GM18519 (cell line): Measurements from ENCODE around the gene IL18.
"Not testable (repeated sequence)": the region's sequence is repeated elsewhere in the genome, so short reads cannot be mapped to it uniquely, and the experiment has no call there.

Source experiments
- ATAC-seq: cut with Tn5 transposase; IDR thresholded peaks from one replicate; pipeline ENCODE4 v1.9.1; 2021; ENCODE audit warnings: mild to moderate bottlenecking, moderate library complexity; ENCODE audit not compliant: unreplicated experiment, low FRiP score

IL18 gene

DNA sequence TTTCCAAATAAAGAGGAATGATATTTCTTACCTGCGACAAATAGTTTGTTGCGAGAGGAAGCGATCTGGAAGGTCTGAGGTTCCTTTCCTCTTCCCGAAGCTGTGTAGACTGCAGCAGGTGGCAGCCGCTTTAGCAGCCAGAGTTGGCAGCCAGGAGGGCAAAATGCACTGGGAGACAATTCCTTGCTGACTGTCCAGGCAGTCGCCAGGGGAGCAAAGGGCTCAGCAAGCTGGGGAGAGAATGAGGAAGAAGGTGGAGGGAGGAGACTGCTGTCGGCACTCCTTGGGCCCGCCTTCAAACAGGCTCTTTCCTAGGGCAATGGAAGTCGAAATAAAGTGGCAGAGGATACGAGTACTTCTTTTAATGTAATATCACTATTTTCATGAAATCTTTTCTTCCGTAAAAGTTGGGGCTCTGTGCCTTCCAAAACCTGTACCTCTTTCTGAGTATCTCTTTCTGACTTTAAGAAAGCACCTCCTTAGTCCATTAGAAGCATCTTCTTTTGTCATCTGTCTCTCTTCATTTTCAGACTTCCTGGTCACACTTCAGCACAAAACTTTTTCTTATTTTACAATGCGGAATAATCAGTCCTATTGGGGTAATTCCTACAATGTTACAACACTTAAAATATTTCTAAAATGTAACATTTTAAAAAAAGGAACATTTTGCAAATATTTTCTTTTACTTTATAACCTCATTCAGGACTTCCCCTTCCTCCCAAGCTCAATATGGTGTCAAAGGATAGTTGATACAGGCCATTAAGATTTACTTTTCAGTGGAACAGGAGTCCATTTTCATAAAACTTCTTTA is at the start of gene IL18:
TSS of gene IL18 (minus strand) at position 220 of the 811 bp plus-strand sequence. CDS start 9,041 bp downstream, outside the sequence.
- no peak for ATAC-seq

DNA sequence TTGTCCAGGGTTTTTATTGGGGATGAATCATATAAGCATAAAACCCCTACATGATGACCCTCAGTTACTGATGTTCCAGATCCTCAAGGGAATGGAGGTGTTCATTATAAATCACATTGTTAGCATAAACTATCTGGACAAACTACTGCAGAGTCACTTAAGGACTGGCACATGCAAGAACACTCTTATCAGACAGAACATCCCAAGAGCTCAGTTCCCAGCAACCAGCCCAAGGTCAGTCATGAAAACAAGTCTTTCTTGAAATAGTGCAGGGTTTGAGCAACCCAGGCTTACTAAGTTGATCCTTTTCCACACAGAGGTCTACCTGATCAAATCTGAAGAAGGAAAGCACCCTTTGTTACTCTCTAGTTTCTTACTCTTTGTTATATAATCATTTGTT is 48.8 kb upstream of the IL18 start:
- no peak for ATAC-seq

DNA sequence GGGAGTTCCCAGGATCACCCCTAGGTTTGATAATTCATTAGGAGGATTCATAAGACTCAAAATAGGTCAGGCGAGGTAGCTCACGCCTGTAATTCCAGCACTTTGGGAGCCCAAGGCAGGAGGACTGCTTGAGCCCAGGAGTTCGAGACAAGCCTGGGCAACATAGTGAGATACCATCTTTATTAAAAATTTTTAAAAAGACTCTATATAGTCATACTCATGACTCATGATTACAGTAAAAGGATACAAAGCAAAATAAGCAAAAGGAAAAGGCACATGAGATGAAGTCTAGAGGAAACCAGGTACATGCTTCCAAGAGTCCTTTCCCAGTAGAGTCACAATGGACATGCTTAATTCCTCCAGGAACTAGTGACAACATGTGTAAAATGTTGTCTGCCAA is 48.4 kb upstream of the IL18 start:
- ATAC-seq, result no peak

DNA sequence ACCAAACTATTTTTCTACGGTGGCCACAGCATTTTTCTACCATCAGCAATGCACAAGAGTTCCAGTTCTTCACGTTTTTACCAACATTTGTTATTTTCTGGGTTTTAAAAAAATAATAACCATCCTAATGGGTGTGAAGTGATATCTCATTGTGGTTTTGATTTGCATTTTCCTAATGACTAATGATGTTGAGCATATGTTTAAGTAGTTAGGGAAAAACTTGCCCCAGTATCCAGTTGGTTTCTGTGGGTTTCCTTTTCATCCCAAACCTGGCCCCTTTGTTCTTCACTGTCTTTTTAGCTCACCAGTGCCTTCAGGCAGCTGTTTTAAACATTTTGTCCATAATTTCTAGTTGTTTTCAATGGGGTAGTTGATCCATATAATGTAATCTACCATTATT is 47.6 kb upstream of the IL18 start:
- no peak for ATAC-seq

DNA sequence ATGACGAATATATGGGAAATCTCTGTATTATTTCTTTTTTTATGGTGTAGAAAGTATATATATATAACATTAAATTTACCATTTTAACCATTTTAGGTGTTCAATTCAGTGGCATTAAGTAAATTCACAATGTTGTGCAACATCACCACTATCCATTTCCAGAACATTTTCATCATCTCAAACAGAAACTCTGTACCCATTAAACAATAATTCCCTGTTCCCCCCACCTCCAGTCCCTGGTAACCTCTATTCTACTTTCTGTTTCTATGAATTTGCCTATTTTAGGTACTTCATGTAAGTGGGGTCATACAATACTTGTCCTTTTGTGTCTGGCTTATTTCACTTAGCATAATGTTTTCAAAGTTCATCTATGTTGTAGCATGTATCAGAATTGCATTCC is 47.0 kb upstream of the IL18 start:
- no peak for ATAC-seq

DNA sequence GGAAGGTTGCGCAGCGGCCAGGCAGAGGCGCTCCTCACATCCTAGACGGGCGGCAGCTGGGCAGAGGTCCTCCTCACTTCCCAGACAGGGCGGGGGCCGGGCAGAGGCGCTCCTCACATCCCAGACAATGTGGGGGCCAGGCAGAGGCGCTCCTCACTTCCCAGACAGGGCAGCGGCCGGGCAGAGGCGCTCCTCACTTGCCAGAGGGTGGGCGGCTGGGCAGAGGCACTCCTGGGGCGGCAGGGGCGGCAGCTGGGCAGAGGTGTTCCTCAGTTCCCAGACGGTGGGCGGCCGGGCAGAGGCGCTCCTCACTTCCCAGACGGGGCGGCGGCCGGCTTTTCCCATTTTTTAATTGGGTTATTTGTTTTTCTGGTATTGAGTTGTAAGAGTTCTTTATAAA is 42.2 kb upstream of the IL18 start:
- no peak for ATAC-seq

DNA sequence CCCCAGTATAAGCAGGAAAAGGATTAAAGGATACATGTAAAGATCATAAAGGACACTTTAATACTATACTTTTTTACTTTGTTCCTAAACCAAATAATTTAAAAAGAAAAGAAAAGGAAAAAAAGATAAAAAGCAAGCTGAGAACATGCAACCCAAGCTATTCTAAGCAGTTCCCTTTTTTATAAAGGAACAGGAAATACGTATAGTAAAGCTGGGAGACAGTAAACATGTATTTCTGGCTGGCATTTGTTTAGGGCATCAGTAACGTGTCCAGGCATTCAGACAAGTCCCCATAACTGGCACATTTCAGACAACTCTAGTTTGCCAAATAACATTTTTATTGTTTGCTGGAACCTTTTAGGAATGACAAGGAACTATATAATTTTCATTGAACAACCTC is 36.4 kb upstream of the IL18 start:
- no peak for ATAC-seq

DNA sequence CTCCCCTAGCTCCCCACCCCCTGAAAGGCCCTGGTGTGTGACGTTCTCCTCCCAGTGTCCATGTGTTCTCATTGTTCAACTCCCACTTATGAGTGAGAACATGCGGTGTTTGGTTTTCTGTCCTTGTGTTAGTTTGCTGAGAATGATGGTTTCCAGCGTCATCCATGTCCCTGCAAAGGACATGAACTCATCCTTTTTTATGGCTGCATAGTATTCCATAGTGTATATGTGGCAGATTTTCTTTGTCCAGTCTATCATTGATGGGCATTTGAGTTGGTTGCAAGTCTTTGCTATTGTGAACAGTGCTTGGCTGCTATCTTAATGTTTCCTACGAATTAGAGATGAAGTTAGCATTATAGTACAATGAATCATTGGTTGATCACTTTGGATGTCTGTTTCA is 35.2 kb upstream of the IL18 start:
- ATAC-seq, result not testable (repeated sequence)

DNA sequence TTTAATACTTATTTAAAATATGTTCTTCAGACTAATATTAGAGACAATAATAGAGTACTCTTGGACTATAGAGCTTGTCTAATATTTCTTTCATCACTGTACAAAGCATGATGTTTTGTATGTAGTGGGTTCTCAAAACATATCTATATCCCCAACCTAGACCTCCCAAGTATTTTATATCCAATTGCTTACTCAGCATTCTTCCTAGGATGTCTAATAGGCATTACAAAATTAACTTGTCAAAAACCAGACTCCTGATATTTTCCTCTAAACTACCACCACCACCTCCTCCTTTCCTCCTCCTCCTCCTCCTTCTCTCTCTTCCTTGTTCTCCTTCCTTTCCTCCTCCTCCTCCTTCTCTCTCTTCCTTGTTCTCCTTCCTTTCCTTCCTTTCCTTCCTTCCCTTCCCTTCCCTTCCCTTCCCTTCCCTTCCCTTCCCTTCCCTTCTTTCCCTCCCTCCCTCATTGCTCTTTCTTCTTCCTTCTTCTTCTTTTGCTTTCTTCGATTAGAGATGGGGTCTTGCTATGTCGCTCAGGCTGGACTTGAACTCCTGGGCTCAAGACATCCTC is 32.7 kb upstream of the IL18 start:
- no peak for ATAC-seq

DNA sequence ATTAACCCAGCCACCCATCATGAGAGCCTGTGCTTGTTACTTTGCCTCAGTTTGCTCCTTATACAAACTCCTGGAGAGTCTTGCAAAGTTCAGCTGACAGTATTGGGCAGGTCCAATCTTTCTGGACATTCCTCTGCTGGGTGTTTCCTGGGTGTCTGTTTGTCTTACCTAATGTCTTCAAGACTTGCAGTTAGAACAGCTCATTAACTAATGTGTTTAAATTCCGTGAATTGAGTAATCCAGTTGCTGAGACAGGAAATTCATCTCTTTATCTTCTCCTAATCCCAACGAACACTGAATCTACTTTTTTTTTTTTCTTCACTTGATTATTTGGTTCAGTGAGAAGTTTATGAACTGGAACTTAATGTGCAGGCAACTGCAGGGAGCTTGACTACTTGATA is 32.1 kb upstream of the IL18 start:
- ATAC-seq, result no peak

DNA sequence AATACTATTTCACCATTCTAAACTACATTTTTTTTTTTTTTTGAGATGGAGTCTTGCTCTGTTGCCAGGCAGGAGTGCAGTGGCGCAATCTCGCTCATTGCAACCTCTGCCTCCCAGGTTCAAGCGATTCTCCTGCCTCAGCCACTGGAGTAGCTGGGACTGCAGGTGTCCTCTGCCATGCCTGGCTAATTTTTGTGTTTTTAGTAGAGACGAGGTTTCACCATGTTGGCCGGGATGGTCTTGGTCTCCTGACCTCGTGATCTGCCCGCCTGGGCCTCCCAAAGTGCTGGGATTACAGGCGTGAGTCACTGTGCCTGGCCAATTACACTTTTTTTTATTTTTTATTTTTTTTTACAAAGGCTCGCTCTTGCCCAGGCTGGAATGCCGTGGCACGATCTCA is 31.2 kb upstream of the IL18 start:
- ATAC-seq, result not testable (repeated sequence)

DNA sequence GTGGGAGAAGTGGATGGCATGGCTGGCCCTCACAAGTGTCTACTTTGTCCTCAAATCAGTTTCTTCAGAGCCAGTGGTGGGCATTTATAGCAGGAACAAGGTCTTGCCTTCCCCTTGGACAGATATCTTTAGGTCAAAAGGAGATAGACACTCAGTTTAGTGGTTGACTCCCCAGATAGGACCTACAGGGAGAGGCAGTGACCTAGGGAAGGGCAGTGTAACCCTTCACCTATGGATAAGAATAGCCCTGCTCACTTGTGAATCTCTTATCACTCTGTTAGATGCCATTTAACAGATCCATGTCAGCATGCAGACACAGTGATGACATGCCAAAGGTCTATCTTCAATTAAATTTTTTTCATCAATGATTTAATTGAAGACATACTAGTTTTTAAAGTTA is 22.4 kb upstream of the IL18 start:
- ATAC-seq, result no peak

DNA sequence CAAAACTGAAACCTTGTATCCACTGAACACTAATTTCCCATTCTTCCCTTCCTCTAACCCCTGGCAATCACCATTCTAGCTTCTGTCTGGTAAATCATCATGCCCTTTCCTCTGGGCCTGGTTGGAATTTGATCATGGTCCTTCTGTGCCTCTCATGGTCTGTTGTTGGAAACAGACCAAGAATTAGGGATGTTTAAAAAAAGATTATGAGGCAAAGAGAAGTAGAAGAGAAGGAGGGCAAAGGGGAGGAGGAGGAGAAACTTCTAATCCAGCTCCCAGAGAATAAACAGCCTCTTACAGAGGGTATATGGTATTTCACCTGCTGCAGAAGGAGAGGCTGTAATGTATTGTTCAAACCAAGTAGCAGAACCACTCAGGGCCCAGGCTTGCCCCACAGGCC is 22.0 kb upstream of the IL18 start:
- ATAC-seq, result no peak

DNA sequence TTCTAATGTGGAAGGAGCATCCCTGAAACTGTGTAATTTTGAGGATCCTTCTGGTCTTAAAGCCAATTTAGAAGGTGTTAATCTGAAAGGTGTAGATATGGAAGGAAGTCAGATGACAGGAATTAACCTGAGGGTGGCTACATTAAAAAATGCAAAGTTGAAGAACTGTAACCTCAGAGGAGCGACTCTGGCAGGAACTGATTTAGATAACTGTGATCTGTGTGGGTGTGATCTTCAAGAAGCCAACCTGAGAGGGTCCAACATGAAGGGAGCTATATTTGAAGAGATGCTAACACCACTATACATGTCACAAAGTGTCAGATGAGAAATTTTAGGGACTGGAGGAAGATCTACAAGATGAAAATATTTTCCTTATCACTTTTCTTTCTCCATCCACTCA is 19.0 kb upstream of the IL18 start:
- no peak for ATAC-seq

DNA sequence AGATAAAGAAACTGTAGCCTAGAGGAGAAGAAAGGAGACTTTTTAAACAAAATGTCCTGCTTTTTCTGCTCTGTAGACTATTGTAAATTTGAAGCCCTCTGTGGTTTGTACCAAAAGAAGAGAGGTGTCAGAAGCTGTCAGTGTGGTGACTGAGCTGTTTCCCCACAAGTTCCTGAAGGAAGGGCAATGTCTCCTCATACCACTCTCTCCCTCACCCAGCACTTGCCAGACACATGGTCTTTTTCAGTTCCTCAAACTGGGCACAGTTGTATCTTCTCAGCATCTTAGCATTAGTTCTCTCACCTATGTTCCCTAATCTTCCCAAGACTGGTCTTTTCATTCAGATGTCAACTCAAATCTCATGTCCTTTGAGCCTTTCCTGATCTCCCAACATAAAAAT is 15.7 kb upstream of the IL18 start:
- no peak for ATAC-seq

DNA sequence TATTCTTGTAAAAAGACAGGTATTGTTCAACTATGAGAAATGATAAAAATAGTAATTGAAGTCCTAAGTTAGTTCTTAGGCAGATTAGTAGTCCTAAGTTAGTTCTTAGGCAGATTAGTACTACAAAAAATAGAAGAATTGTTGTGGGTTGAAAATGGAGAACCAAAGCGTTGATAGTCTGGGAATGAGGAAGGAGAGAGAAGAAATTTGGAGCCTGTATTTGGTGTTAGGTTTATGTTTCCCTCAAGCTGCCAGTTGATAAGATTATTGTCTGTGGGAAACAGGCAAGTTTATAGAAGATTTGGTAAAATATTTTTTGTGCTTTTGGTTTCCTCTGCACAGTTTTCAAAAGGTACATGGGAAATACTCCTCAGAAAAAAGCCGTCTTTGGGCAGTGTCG is 15.0 kb upstream of the IL18 start:
- ATAC-seq, result no peak

DNA sequence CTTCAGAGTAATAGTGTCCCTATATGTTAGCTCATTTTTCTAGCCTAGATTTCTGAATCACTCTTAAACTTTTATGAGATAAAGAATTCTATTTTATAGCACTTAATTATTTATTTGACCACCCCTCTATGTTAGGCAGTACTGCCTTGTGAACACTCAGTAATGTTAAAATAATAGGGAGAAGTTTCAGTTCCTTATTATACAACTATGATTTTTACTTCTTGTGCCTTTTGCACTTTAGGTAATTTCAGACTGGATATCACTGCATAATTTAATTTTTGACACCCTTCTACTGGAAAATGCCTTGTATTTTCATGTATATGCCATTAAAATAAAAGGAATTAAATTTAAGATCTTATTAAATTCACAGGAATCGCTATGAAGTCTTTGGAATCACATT is 14.5 kb upstream of the IL18 start:
- no peak for ATAC-seq

DNA sequence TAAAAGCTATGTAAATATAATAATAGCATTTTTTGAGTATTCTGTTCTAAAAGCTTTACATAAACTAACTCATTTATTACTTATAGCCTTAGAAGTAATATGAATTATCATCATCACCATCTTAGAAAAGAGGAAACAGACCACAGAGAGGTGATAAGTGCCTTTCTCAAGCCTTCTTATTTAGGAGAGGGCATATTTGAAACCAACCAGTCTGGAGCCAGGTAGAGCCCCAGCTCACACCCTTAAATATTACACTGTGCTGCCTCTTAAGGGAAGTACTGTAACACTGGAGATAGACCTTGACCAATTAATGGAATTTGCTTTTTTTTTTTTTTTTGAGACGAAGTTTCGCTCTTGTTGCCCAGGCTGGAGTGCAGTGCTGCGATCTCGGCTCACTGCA is 13.7 kb upstream of the IL18 start:
- ATAC-seq, result no peak

DNA sequence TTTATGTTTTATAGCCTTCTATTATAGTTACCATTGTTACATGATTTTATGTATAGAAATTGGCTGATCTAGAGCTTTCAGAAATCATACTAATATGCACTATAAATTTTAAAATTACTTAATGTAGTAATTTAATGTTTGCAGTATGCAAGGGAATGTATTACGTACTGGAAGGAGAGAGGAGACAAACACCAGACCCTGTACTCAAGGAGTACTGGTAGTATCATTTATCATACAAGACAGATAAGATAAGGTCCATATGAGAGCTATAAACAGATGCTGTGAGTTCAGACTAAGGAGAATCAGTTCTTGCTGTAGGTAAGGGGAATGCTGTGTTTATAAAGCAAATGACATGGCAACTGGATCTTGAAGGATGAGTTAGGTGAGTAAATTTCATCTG is 12.2 kb upstream of the IL18 start:
- ATAC-seq, result no peak

DNA sequence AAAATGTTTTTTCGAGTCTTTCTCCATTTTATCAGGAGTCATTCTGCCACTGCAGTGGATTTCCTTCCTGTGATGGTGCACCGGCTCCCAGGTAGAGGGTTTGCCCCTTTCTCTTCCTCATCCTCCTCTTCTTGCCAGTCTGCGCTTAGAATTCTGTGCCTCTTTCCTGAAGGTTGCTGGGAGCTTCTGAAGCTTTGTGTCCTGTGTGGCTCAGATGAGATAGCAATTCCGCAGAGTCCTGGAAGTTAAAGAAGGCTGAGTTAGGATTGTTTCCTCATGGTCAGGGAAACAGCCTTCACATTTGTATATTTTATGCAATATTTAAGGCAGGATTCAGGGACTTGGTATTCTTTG is 11.7 kb upstream of the IL18 start:
- no peak for ATAC-seq

DNA sequence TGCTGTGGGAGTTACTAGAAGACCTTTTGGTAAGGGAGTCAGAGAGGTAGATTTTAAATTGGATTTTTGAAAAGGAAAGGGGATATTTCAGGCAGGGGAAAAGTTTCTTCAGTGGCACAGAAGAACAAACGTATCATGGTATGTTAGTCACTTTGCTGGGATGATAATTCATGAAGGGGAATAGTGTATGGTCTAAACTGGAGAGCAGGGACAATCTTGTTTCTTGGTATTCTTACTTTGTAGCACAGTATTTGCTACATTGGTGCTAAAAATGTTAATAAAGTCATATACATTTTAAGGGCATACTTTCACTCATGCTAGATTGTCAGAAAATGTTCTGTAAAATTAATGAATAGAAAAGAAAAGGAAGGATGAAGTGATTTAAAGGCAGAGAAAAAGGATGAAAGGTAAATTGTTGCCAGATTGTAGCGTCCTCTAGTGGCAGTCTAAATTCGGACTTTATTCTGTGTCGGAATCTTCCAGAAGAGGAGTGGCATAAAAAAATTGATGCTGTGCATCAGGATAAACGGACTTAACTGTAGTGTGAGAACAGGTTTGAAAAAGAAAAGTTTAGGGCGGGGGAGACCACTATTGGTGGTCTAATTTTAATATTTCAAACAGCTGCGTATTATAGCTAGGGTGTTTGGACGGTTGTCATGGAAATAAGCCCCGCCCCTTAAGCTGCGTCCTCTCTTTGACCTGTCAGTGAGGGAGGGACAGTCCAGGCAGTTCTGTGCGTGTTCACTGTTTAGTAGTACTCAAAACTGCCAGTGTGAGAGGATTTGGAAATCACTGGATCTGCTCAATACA is 11.1 kb upstream of the IL18 start, which contains the start of gene BCO2:
TSS of gene BCO2 (plus strand) at position 724 of the 810 bp plus-strand sequence. CDS start 90 bp downstream, outside the sequence.
- no peak for ATAC-seq

DNA sequence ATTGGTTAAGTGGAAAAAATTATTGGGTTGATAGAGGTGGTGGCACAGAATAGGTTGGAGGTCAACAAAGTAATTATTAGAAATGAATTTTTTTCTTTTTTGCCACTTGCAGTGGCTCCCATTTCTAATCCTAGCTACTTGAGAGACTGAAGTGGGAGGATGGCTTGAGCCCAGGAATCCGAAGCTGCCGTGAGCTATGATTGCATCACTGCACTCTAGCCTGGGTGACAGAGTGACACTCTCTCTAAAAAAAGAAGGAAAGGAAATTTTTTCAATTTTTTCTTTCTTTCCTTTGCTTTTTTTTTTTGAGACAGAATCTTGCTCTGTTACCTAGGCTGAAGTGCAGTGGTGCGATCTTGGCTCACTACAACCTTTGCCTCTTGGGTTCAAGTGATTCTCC is 9.3 kb upstream of the IL18 start:
- no peak for ATAC-seq
